GM12878 (cell line): Measurements from ENCODE around the gene RAB29. TPM values are rescaled to one million over a fixed set of nuclear protein-coding genes. Genes with fewer than 3 reads are reported as not detected.

Experiments used
- ATAC-seq: fragments of 200-7000 bp; cut with Tn5 transposase; 3 replicates; pipeline ENCODE4 v1.9.1; 2020; ENCODE audit warnings: mild to moderate bottlenecking, moderate library complexity
- BruUV-seq: library from RNA; stranded (reverse); fragments of 400-500 nt; replicated peaks from 2 replicates; lab custom pipeline; 2021; lab: Mats Ljungman, UMichigan
- CTCF ChIA-PET: fragments of 300-600 bp; sonication (Branson Sonifier 250); formaldehyde crosslinking; extraction: SDS; loops from one replicate; lab custom pipeline; 2021; ENCODE audit warnings: inconsistent platforms; lab: Yijun Ruan, JAX
- POLR2A ChIA-PET: fragments of 350-600 bp; formaldehyde crosslinking; extraction: SDS; loops from one replicate; lab custom pipeline; 2021; ENCODE audit warnings: inconsistent platforms; lab: Charles Lee
- RAD21 ChIA-PET: fragments of 300-600 bp; sonication (Branson Sonifier 250); formaldehyde crosslinking; loops from one replicate; lab custom pipeline; 2023; ENCODE audit warnings: antibody characterized with exemption; ENCODE audit not compliant: unreplicated experiment; lab: Charles Lee
- SMC1A ChIA-PET: fragments of 300-600 bp; sonication (Branson Sonifier 250); formaldehyde crosslinking; loops from one replicate; lab custom pipeline; 2023; ENCODE audit not compliant: unreplicated experiment, uncharacterized antibody; lab: Charles Lee
- DNase-seq: peaks from one replicate; pipeline ENCODE4 v3.0.0-alpha.2; 2011; ENCODE audit warnings: low read depth, low spot score
- FAIRE-seq: peaks from 3 replicates; lab custom pipeline; 2011; peaks lifted over from hg19 to GRCh38; lab: Jason Lieb, UNC
- H2AFZ ChIP-seq: 2 replicates; pipeline ENCODE4 v1.6.0; 2011; ENCODE audit warnings: low read depth, low read length, control low read depth; ENCODE audit not compliant: control insufficient read depth
- H3K27ac ChIP-seq: 2 replicates; pipeline ENCODE4 v1.5.1; 2011; ENCODE audit warnings: control low read depth; ENCODE audit not compliant: control insufficient read depth, insufficient read depth
- H3K27me3 ChIP-seq, 2 experiments: replicated peaks in 1 of 2; 2 replicates each; pipeline versions ENCODE4 v1.6.0 to v1.6.1; 2011; ENCODE audit warnings: low read length in 1 of 2; ENCODE audit not compliant: control insufficient read depth in 2 of 2, insufficient read depth in 2 of 2
- H3K36me3 ChIP-seq, 2 experiments: 2 replicates each; pipeline ENCODE4 v1.5.1; 2011; ENCODE audit warnings: low read length in 1 of 2; ENCODE audit not compliant: control insufficient read depth in 2 of 2, insufficient read depth in 2 of 2
- H3K4me1 ChIP-seq: 2 replicates; pipeline ENCODE4 v1.6.1; 2011; ENCODE audit warnings: mild to moderate bottlenecking, low read length, moderate library complexity, mixed read lengths; ENCODE audit not compliant: control insufficient read depth, insufficient read depth
- H3K4me2 ChIP-seq: 2 replicates; pipeline ENCODE4 v1.6.0; 2011; ENCODE audit warnings: control low read depth; ENCODE audit not compliant: control insufficient read depth, insufficient read depth
- H3K4me3 ChIP-seq: fragments of 200-600 bp; sonication (generic); 2 replicates; pipeline ENCODE4 v1.5.1; 2016
- H3K79me2 ChIP-seq: 2 replicates; pipeline ENCODE4 v1.6.0; 2011; ENCODE audit warnings: low read length; ENCODE audit not compliant: control insufficient read depth, insufficient read depth
- H3K9ac ChIP-seq: 2 replicates; pipeline ENCODE4 v1.8.0; 2011; ENCODE audit warnings: low read length, control low read depth, mixed read lengths; ENCODE audit not compliant: control insufficient read depth, insufficient read depth
- H3K9me3 ChIP-seq: replicated peaks from 3 replicates; pipeline ENCODE4 v1.5.1; 2011; ENCODE audit warnings: mild to moderate bottlenecking, low read length; ENCODE audit not compliant: control insufficient read depth, insufficient read depth
- H4K20me1 ChIP-seq: 2 replicates; pipeline ENCODE4 v1.6.0; 2011; ENCODE audit not compliant: control insufficient read depth, insufficient read depth
- BCL3 ChIP-seq: IDR thresholded peaks from 2 replicates; pipeline ENCODE4 v1.6.1; 2011; ENCODE audit warnings: borderline replicate concordance, low read depth, mild to moderate bottlenecking, moderate library complexity, low read length; ENCODE audit not compliant: insufficient read depth, poor library complexity, severe bottlenecking
- CBX3 ChIP-seq: fragments of 200-600 bp; sonication (generic); IDR thresholded peaks from 2 replicates; pipeline ENCODE4 v1.6.1; 2016; ENCODE audit warnings: low read depth, borderline replicate concordance
- EP300 ChIP-seq, 2 experiments: fragments of 150-350 bp in 1 of 2; IDR thresholded peaks; 2 replicates each; pipeline ENCODE4 v1.6.1; 2011 to 2012; ENCODE audit warnings: low read depth in 2 of 2, low read length in 2 of 2, borderline replicate concordance in 1 of 2, improper control_type of control experiment in 1 of 2, inconsistent platforms in 1 of 2; ENCODE audit not compliant: control insufficient read depth in 1 of 2
- IRF4 ChIP-seq: IDR thresholded peaks from 2 replicates; pipeline ENCODE4 v1.6.1; 2011; ENCODE audit warnings: low read depth, low read length
- KAT2A ChIP-seq: conservative IDR thresholded peaks from 2 replicates; pipeline ENCODE4 v1.6.1; 2011; ENCODE audit warnings: low read depth, low read length; ENCODE audit not compliant: control insufficient read depth
- POLR2A ChIP-seq: IDR thresholded peaks from 2 replicates; pipeline ENCODE4 v1.6.1; 2011; ENCODE audit warnings: low read depth, mild to moderate bottlenecking, low read length
- TCF12 ChIP-seq: IDR thresholded peaks from 2 replicates; pipeline ENCODE4 v1.6.1; 2011; ENCODE audit warnings: low read depth, mild to moderate bottlenecking, low read length
- YY1 ChIP-seq: IDR thresholded peaks from 2 replicates; pipeline ENCODE4 v1.6.1; 2011; ENCODE audit warnings: low read depth, mild to moderate bottlenecking, low read length
- ZNF687 ChIP-seq: fragments of 450-650 bp; IDR thresholded peaks from 2 replicates; pipeline ENCODE4 v1.6.1; 2017; ENCODE audit warnings: mild to moderate bottlenecking, moderate library complexity
- WGBS: methylation state at CpG from one replicate; pipeline ENCODE4 v1.1.6; 2016; ENCODE audit warnings: low lambda C conversion rate; ENCODE audit not compliant: insufficient replicate concordance, insufficient coverage; ENCODE audit errors: missing lambda C conversion rate; 5-methylcytosine and 5-hydroxymethylcytosine counted together
- in situ Hi-C: fragments of 300-500 bp; cut with MboI; formaldehyde crosslinking; loops from 9 replicates; pipeline ENCODE4 v1.14.3; 2018; ENCODE audit warnings: mixed read lengths
- intact Hi-C: fragments of 100-400 bp; cut with micrococcal nuclease; formaldehyde crosslinking; loops from one replicate; pipeline ENCODE4 v1.14.2; 2022; ENCODE audit not compliant: unreplicated experiment
- polyA plus RNA-seq, 11 experiments: library from polyadenylated mRNA; depleted of rRNA in 4 of 11; unstranded in 6 of 11; stranded (reverse) in 5 of 11; fragments of >200 nt; fragmentation: Nextera tagmentation in 4 of 11; fragmentation: Illumina TruSeq in 1 of 11; extraction: Ambion mirVana in 4 of 11; extraction: Trizol in 1 of 11; gene quantifications; 1 replicate in 1 of 11; 2 replicates in 10 of 11; pipeline versions ENCODE4 v1.2.1 to v1.2.3, GENCODE V29; 2011 to 2016; ENCODE audit warnings: inconsistent platforms in 2 of 11, missing spikeins in 2 of 11, low read depth in 1 of 11
- total RNA-seq, 4 experiments: library from RNA; depleted of rRNA in 3 of 4; stranded (reverse); fragments of >200 nt in 3 of 4; fragmentation: Illumina TruSeq in 1 of 4; extraction: Trizol in 1 of 4; gene quantifications; 2 replicates each; pipeline versions ENCODE4 v1.2.1 to v1.2.3, GENCODE V29; 2013 to 2021

RAB29 gene
- total and polyA plus RNA-seq, 10 of the 15 experiments (the other 5 are each of a cell fraction or from before 2014, with no cell fraction given): 11.7 to 74.5 (median 15.0) TPM

GRCh38 chr1:205817988-205818387 lies 42.7 kb upstream of the RAB29 start:
- no peak for ATAC-seq
- WGBS: 45% methylated on average over 3 of the region's 3 CpGs
- Histone ChIP-seq H3K4me1 (peaks cover 6% of the 10 kb centered on the region), H3K4me2 (no peak overlapping the region), H3K9ac (no peak overlapping the region), H4K20me1 (no peaks in the 10 kb centered on the region), H3K36me3 (no peaks in the 10 kb centered on the region), H3K27ac (no peak overlapping the region)
- in situ Hi-C loops (no loop called here), intact Hi-C loops (no loop called here)
- ChIA-PET RAD21 (no interaction called here), CTCF (no interaction called here), POLR2A (no interaction called here)
- TF ChIP-seq POLR2A (no peak), IRF4 (no peak), BCL3 (no peak)
- TF ChIP-seq, all 136 proteins: peak for 0
- no TSS peak for BruUV-seq
- FAIRE-seq (no peak), DNase-seq (no peak)
- Histone ChIP-seq H3K9me3 (peaks cover 3% of the 10 kb centered on the region; the same call in 2 of the 3 replicates), H3K4me3 (no peak overlapping the region), H2AFZ (no peak overlapping the region), H3K27me3 (peaks cover 2 to 10% of the 10 kb centered on the region in 2 experiments; a peak in 2 of 4 replicates), H3K79me2 (no peaks in the 10 kb centered on the region)
- SMC1A ChIA-PET: no interaction called here

- no peaks in the 10 kb centered on the region for H3K9me3 ChIP-seq
- DNase-seq (no peak), ATAC-seq (no peak), FAIRE-seq (no peak)
- CTCF ChIA-PET: interaction anchor here (1.2 to 1.7 kb wide), 2 partner anchors 9 to 214 kb away, joined by 3 to 6 read pairs; no protein-coding TSS in a partner anchor
- TF ChIP-seq ZNF687 (no peak), CBX3 (no peak), KAT2A (no peak), EP300 (IDR thresholded peaks at IDR 0.05; ENCODE audit: borderline replicate concordance in 1 of 2, control insufficient read depth in 1 of 2, low read depth in 2 of 2, low read length in 2 of 2) (no peak), YY1 (no peak), TCF12 (no peak)
- H3K36me3 ChIP-seq: no peaks in the 10 kb centered on the region
- H3K4me3 ChIP-seq: no peak overlapping the region
- RAD21 ChIA-PET: no interaction called here
- intact Hi-C loops (no loop called here), in situ Hi-C loops (no loop called here)
- WGBS: 36% methylated on average over 3 of the region's 3 CpGs
- POLR2A ChIA-PET: no interaction called here
- H3K79me2 ChIP-seq: no peaks in the 10 kb centered on the region
- no TSS peak for BruUV-seq
- SMC1A ChIA-PET: interaction anchor here (1.0 to 1.9 kb wide), 3 partner anchors 8 to 160 kb away, joined by 3 to 7 read pairs (median 3); no protein-coding TSS in a partner anchor
- H3K9ac ChIP-seq: no peak overlapping the region
- no peak overlapping the region for H3K27ac ChIP-seq
- H3K27me3 ChIP-seq: peaks cover 2 to 10% of the 10 kb centered on the region in 2 experiments; a peak in 2 of 4 replicates
- no peaks in the 10 kb centered on the region for H4K20me1 ChIP-seq
- H3K4me2 ChIP-seq: no peak overlapping the region
- peaks cover 6% of the 10 kb centered on the region for H3K4me1 ChIP-seq
- no peak overlapping the region for H2AFZ ChIP-seq
These were observed 42.1 kb upstream of the RAB29 start for GRCh38 chr1:205817364-205817763.
